Measurements from ENCODE around the gene EPB41L4A. TPM values are rescaled to one million over a fixed set of nuclear protein-coding genes. Genes with fewer than 3 reads are reported as not detected.

EPB41L4A gene
- total and polyA plus RNA-seq, 4 donors = 23.4 to 67.5 (median 40.4) TPM

DNA sequence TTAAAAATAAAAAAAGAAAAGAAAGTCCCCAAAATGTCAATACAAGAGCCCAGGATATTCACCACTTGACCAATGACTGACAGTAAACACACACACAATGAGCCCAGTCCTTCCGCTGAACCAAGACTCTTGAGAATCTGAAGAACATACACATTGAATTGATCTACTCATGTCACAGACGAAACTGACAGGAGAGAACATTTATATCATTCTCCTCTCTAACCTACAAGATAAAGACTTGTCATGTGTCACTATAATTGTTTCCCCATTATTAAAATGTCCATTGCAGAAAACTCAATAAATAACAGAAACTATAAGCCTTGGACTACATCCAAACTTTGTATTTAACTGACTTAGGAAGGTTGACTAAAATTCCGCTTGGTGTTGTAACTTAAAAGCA is 296.7 kb downstream of the EPB41L4A start:
- no peaks in the 10 kb centered on the region for H3K27me3 ChIP-seq (ENCODE audit: control insufficient read depth, insufficient read depth, low read length)
- H3K36me3 ChIP-seq (ENCODE audit: control insufficient read depth, insufficient read depth, low read length) = no peaks in the 10 kb centered on the region
- no peak for DNase-seq (ENCODE audit: low read depth in 4 of 6, low spot score in 6 of 6)
- H3K9me3 ChIP-seq (ENCODE audit: control insufficient read depth, insufficient read depth, low read length) = no peaks in the 10 kb centered on the region
- no peak overlapping the region for H3K27ac ChIP-seq (ENCODE audit: low read depth, low read length)
- H3K4me3 ChIP-seq (ENCODE audit: low read depth, low read length) = no peak overlapping the region
- H3K4me1 ChIP-seq (ENCODE audit: control insufficient read depth, insufficient read depth, low read length) = no peaks in the 10 kb centered on the region
- 90% methylated on average over 2 of the region's 3 CpGs for WGBS (ENCODE audit: insufficient coverage)

DNA sequence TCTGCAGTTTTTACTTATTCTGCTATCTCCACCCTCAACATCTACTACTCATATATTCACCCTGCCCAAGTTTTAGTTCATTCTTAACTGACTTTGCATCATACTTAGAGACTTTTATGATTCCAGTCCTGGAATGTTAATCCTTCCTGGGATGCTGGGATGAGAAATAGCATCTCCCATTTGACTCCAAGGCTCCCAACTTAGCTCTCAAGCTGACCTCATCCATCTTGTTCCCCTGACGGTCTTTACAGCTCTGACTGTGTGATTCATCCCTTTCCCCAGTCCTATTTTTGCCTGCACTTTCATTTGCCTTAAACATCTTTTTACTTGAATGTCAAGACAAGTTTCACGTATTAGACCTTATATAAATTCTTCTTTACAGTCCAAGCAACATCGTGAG is 297.8 kb downstream of the EPB41L4A start:
- no peak for DNase-seq (ENCODE audit: low read depth in 4 of 6, low spot score in 6 of 6)
- Histone ChIP-seq H3K4me1 (ENCODE audit: control insufficient read depth, insufficient read depth, low read length) (no peaks in the 10 kb centered on the region), H3K9me3 (ENCODE audit: control insufficient read depth, insufficient read depth, low read length) (no peaks in the 10 kb centered on the region), H3K36me3 (ENCODE audit: control insufficient read depth, insufficient read depth, low read length) (no peaks in the 10 kb centered on the region), H3K27me3 (ENCODE audit: control insufficient read depth, insufficient read depth, low read length) (no peaks in the 10 kb centered on the region), H3K4me3 (ENCODE audit: low read depth, low read length) (no peak overlapping the region), H3K27ac (ENCODE audit: low read depth, low read length) (no peak overlapping the region)
- WGBS (ENCODE audit: insufficient coverage) = 82% methylated on average over 1 of the region's 3 CpGs

DNA sequence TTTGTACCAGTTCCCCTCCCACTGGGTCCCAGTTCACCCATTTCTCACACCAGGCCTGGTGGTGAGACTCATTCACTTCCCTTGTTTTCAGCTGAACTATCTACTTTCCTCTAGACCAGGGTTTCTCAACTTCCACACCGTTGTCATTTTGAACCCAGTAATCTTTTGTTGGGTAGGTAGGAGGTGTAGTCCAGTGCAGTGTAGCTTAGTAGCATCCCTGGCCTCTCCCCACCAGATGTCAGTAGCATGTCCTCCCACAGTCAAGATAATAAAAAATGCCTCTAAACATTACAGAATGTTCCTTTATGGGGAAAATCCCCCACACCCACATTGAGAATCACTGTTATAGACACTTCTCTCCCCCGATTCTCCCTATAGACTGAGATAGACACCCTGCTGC is 299.1 kb downstream of the EPB41L4A start:
- H3K27me3 ChIP-seq (ENCODE audit: control insufficient read depth, insufficient read depth, low read length) = no peaks in the 10 kb centered on the region
- DNase-seq (ENCODE audit: low read depth in 4 of 6, low spot score in 6 of 6) = no peak
- H3K36me3 ChIP-seq (ENCODE audit: control insufficient read depth, insufficient read depth, low read length) = no peaks in the 10 kb centered on the region
- H3K9me3 ChIP-seq (ENCODE audit: control insufficient read depth, insufficient read depth, low read length) = no peaks in the 10 kb centered on the region
- no peaks in the 10 kb centered on the region for H3K4me1 ChIP-seq (ENCODE audit: control insufficient read depth, insufficient read depth, low read length)
- H3K4me3 ChIP-seq (ENCODE audit: low read depth, low read length) = no peak overlapping the region
- no peak overlapping the region for H3K27ac ChIP-seq (ENCODE audit: low read depth, low read length)
- WGBS (ENCODE audit: insufficient coverage) = 92% methylated on average over 1 of the region's 2 CpGs

DNA sequence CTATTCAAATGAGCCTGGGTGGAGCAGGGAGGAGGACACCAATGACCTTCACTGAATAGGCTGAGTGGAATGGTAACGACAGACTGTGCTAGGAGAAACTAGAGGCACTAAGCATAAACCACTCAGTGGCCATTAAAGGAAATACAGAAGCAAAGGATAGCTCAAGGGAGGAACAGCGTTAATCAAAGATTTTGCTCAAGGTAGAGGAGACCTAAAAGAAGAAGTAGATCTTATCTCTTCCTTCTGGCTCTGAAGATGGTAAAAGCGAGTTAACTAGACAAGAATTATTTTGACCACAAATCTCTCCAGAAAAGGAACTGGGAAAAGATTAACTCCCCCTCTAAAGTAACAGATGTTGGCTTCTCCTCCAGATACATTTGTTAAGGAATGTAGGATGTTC is 299.6 kb downstream of the EPB41L4A start:
- Histone ChIP-seq H3K36me3 (ENCODE audit: control insufficient read depth, insufficient read depth, low read length) (no peaks in the 10 kb centered on the region), H3K27me3 (ENCODE audit: control insufficient read depth, insufficient read depth, low read length) (no peaks in the 10 kb centered on the region), H3K4me1 (ENCODE audit: control insufficient read depth, insufficient read depth, low read length) (no peaks in the 10 kb centered on the region), H3K4me3 (ENCODE audit: low read depth, low read length) (no peak overlapping the region), H3K27ac (ENCODE audit: low read depth, low read length) (no peak overlapping the region), H3K9me3 (ENCODE audit: control insufficient read depth, insufficient read depth, low read length) (no peaks in the 10 kb centered on the region)
- WGBS (ENCODE audit: insufficient coverage) = no CpG with 5 or more reads among the region's 3 CpGs
- DNase-seq (ENCODE audit: low read depth in 4 of 6, low spot score in 6 of 6) = no peak

DNA sequence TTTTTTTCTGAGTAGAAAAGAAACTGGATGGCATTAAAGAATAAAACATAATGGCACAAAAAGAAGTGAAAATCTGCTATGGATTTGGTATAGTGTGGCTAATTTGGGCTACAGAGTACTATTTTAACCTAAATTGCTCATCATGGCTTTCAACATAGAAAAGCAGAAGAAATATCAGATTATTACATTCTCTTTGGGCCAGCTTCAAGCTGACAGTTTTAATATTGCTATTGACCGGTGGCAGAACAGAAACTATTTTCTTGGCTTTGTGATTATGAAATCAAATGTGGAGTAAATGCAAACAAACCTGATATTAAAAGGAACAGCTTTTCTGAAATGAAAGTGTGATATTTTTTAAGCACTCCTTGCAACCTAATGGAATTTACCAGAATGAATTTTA is 301.5 kb downstream of the EPB41L4A start:
- no CpG with 5 or more reads among the region's 1 CpG for WGBS (ENCODE audit: insufficient coverage)
- Histone ChIP-seq H3K4me3 (ENCODE audit: low read depth, low read length) (no peak overlapping the region), H3K27me3 (ENCODE audit: control insufficient read depth, insufficient read depth, low read length) (no peaks in the 10 kb centered on the region), H3K9me3 (ENCODE audit: control insufficient read depth, insufficient read depth, low read length) (no peaks in the 10 kb centered on the region), H3K4me1 (ENCODE audit: control insufficient read depth, insufficient read depth, low read length) (no peaks in the 10 kb centered on the region), H3K27ac (ENCODE audit: low read depth, low read length) (no peak overlapping the region), H3K36me3 (ENCODE audit: control insufficient read depth, insufficient read depth, low read length) (no peaks in the 10 kb centered on the region)
- DNase-seq (ENCODE audit: low read depth in 4 of 6, low spot score in 6 of 6) = no peak

DNA sequence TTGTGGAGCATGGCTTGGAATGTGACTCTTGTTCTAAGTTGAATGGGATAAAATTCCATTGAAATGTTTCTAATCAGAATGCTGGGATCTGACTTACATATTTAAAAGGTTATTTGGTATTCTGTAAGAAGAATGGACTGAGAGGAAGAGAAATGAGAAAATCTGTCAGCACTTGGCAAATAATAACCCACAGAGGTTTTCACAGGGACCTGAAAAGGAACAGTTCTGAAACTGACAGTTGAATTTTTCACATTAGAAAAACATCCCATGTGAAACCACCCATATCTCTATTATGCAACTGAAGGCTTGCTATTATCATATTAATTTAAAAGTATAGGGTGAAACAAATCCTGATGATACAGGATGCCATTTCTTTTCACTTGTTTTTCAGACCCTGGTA is 302.7 kb downstream of the EPB41L4A start:
- no peak overlapping the region for H3K27ac ChIP-seq (ENCODE audit: low read depth, low read length)
- H3K9me3 ChIP-seq (ENCODE audit: control insufficient read depth, insufficient read depth, low read length) = no peaks in the 10 kb centered on the region
- H3K36me3 ChIP-seq (ENCODE audit: control insufficient read depth, insufficient read depth, low read length) = no peaks in the 10 kb centered on the region
- no peaks in the 10 kb centered on the region for H3K27me3 ChIP-seq (ENCODE audit: control insufficient read depth, insufficient read depth, low read length)
- H3K4me3 ChIP-seq (ENCODE audit: low read depth, low read length) = no peak overlapping the region
- no peak for DNase-seq (ENCODE audit: low read depth in 4 of 6, low spot score in 6 of 6)
- no peaks in the 10 kb centered on the region for H3K4me1 ChIP-seq (ENCODE audit: control insufficient read depth, insufficient read depth, low read length)

DNA sequence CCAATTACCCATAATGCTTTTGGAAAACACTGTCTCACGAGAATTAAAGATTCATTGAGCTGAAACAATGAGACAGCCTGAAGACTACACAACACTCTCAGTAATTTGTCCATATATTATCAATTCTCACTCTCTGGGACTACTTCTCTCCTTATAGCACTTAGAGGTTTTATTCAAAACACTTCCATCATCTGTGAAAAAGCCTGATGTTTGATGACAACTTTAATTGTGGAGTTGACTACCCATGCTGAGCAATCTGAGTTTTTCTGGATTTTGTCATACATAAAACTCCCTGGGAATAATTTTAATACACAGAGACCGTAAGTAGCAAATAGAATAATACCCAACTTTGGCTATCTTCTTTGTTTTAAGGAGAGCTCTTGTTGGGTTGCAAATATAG is 305.5 kb downstream of the EPB41L4A start:
- Histone ChIP-seq H3K27ac (ENCODE audit: low read depth, low read length) (no peak overlapping the region), H3K9me3 (ENCODE audit: control insufficient read depth, insufficient read depth, low read length) (no peaks in the 10 kb centered on the region), H3K4me3 (ENCODE audit: low read depth, low read length) (no peak overlapping the region), H3K36me3 (ENCODE audit: control insufficient read depth, insufficient read depth, low read length) (no peaks in the 10 kb centered on the region), H3K4me1 (ENCODE audit: control insufficient read depth, insufficient read depth, low read length) (no peaks in the 10 kb centered on the region), H3K27me3 (ENCODE audit: control insufficient read depth, insufficient read depth, low read length) (no peaks in the 10 kb centered on the region)
- no peak for DNase-seq (ENCODE audit: low read depth in 4 of 6, low spot score in 6 of 6)
- no CpG with 5 or more reads among the region's 2 CpGs for WGBS (ENCODE audit: insufficient coverage)

Small RNA genes within 50 kb of the gene (small RNA-seq; reads per million reads assigned to genes)
- gene AC010265.1 (ENCODE audit: low replicate concordance) = not detected
- not detected for gene HMGB3P16 (ENCODE audit: low replicate concordance)
- gene SNORA13 (ENCODE audit: low replicate concordance) = 6.1 reads per million, percentile 95 among the genes with 10 or more reads in this experiment
